ENCODE results near the gene PNKP. TPM values are rescaled to one million over a fixed set of nuclear protein-coding genes. Genes with fewer than 3 reads are reported as not detected.

Gene PNKP
- total RNA-seq, 1 experiment from 2014 or later: 130 TPM

GRCh38 chr19:49906879-49907564 is 39.6 kb upstream of the PNKP start:
- POLR2A ChIA-PET: no interaction called here
- intact Hi-C loops (cut with micrococcal nuclease; ENCODE audit: unreplicated experiment): no loop called here
- H3K9me3 Mint-ChIP-seq (ENCODE audit: unreplicated experiment): no peaks in the 10 kb centered on the region
- H3K27ac Mint-ChIP-seq (ENCODE audit: unreplicated experiment): no peak overlapping the region
- Histone ChIP-seq H3K4me3 (ENCODE audit: low read depth, low read length) (no peak overlapping the region), H3K36me3 (ENCODE audit: control insufficient read depth, insufficient read depth, low read length) (peaks cover 11% of the 10 kb centered on the region), H3K27me3 (replicated peaks; ENCODE audit: control insufficient read depth, insufficient read depth, low read length) (no peaks in the 10 kb centered on the region), H3K4me1 (peaks cover 7% of the 10 kb centered on the region; the same call in 1 of the 2 replicates), H3K9me3 (no peaks in the 10 kb centered on the region)
- no peak overlapping the region for H3K4me3 Mint-ChIP-seq (ENCODE audit: unreplicated experiment)
- no peaks in the 10 kb centered on the region for H3K27me3 Mint-ChIP-seq (ENCODE audit: insufficient read depth, unreplicated experiment)
- TSS peak; percentile 50 for BruUV-seq (replicated peaks)
- no peak for DNase-seq
- no peak for TF ChIP-seq CTCF (IDR thresholded peaks at IDR 0.05; ENCODE audit: insufficient read depth in 1 of 2, low read depth in 1 of 2, low read length in 1 of 2, severe bottlenecking in 1 of 2, unreplicated experiment in 1 of 2)
- peaks cover 66% of the 10 kb centered on the region for H3K36me3 Mint-ChIP-seq (ENCODE audit: insufficient read depth, unreplicated experiment)
- CTCF ChIA-PET: no interaction called here
- peaks cover 10% of the 10 kb centered on the region for H3K4me1 Mint-ChIP-seq (ENCODE audit: low read depth, unreplicated experiment)

- no peaks in the 10 kb centered on the region for H3K4me1 Mint-ChIP-seq (ENCODE audit: low read depth, unreplicated experiment)
- CTCF ChIA-PET: no interaction called here
- no TSS peak for BruUV-seq (replicated peaks)
These were observed 36.8 kb upstream of the PNKP start for GRCh38 chr19:49904136-49904535.

GRCh38 chr19:49896863-49897621 is 29.7 kb upstream of the PNKP start, which contains the start of gene IL4I1:
IL4I1 (minus strand) TSS chr19:49896887; CDS start chr19:49896160, 727 bp downstream.
- Histone ChIP-seq H3K9me3 (no peaks in the 10 kb centered on the region), H3K4me1 (no peaks in the 10 kb centered on the region), H3K4me3 (ENCODE audit: low read depth, low read length) (no peak within 1 kb of the TSS), H3K27me3 (replicated peaks; ENCODE audit: control insufficient read depth, insufficient read depth, low read length) (no peaks in the 10 kb centered on the region), H3K36me3 (ENCODE audit: control insufficient read depth, insufficient read depth, low read length) (no peaks in the 10 kb centered on the region)
- ChIA-PET POLR2A (no interaction called here), CTCF (no interaction called here)
- TF ChIP-seq CTCF (IDR thresholded peaks at IDR 0.05; ENCODE audit: insufficient read depth in 1 of 2, low read depth in 1 of 2, low read length in 1 of 2, severe bottlenecking in 1 of 2, unreplicated experiment in 1 of 2): no peak
- intact Hi-C loops (cut with micrococcal nuclease; ENCODE audit: unreplicated experiment): no loop called here
- Mint-ChIP-seq H3K4me1 (ENCODE audit: low read depth, unreplicated experiment) (no peaks in the 10 kb centered on the region), H3K36me3 (ENCODE audit: insufficient read depth, unreplicated experiment) (peaks cover 6% of the 10 kb centered on the region), H3K9me3 (ENCODE audit: unreplicated experiment) (no peaks in the 10 kb centered on the region), H3K27ac (ENCODE audit: unreplicated experiment) (no peak within 1 kb of the TSS), H3K4me3 (ENCODE audit: unreplicated experiment) (no peak within 1 kb of the TSS), H3K27me3 (ENCODE audit: insufficient read depth, unreplicated experiment) (peaks cover 3% of the 10 kb centered on the region)
- DNase-seq: no peak
- no TSS peak for BruUV-seq (replicated peaks)

More at GRCh38 chr19:49904136-49904535, 36.8 kb upstream of the PNKP start:
- Histone ChIP-seq H3K4me3 (ENCODE audit: low read depth, low read length) (no peak overlapping the region), H3K27me3 (replicated peaks; ENCODE audit: control insufficient read depth, insufficient read depth, low read length) (no peaks in the 10 kb centered on the region), H3K4me1 (no peaks in the 10 kb centered on the region), H3K9me3 (no peaks in the 10 kb centered on the region), H3K36me3 (ENCODE audit: control insufficient read depth, insufficient read depth, low read length) (peaks cover 3% of the 10 kb centered on the region; the same call in 1 of the 2 replicates)
- Mint-ChIP-seq H3K4me3 (ENCODE audit: unreplicated experiment) (no peak overlapping the region), H3K27ac (ENCODE audit: unreplicated experiment) (no peak overlapping the region), H3K9me3 (ENCODE audit: unreplicated experiment) (no peaks in the 10 kb centered on the region), H3K27me3 (ENCODE audit: insufficient read depth, unreplicated experiment) (no peaks in the 10 kb centered on the region), H3K36me3 (ENCODE audit: insufficient read depth, unreplicated experiment) (peaks cover 39% of the 10 kb centered on the region)
- no peak for DNase-seq
- intact Hi-C loops (cut with micrococcal nuclease; ENCODE audit: unreplicated experiment): loop anchor here (2.0 kb wide), 1 partner anchor 13 kb away; no protein-coding TSS in a partner anchor
- no peak for TF ChIP-seq CTCF (IDR thresholded peaks at IDR 0.05; ENCODE audit: insufficient read depth in 1 of 2, low read depth in 1 of 2, low read length in 1 of 2, severe bottlenecking in 1 of 2, unreplicated experiment in 1 of 2)
- POLR2A ChIA-PET: no interaction called here

All from Caco-2 (cell line).